ENCODE measurements around the gene BTRC. TPM values are rescaled to one million over a fixed set of nuclear protein-coding genes. Genes with fewer than 3 reads are reported as not detected.

The BTRC gene
- total RNA-seq, 1 donor from 2014 or later: 27.5 TPM

DNA sequence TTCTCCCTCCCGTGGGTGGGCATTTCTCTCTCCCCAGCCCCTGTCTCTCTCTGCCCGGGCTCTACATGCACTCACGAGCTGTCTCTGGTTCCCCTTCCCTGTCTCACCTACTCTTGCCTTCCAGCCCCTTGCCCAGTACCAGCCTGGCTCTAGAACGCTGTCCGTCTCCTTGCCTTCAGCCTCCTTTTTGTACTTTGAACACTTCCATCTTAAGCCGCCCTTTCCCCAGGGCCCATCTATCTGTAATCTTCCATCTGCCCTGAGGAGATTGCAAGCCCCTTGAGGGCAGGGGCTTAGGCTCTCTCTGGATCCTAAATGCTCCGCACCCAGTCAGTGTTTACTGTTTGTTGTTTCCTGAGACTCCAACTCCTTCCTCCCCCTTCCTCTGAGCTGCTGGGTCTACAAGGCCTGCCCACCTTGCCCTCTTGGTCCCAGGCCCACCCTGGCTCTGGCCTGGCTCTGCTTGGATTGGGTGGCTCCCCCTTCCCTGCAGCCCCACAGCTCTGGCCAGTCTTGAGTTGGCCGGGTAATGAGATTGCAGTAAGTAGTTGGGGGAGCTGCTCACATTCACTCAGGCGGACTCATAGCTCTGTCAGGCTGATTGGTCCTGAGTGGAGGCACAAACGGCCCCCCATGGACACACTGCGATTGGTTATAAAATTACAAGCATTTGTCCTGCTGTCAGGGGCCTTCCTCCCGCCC lies 205.8 kb downstream of the BTRC start:
- DNase-seq (ENCODE audit: low spot score): no peak
- H3K4me1 Mint-ChIP-seq (ENCODE audit: unreplicated experiment): no peaks in the 10 kb centered on the region
- H3K27me3 Mint-ChIP-seq (ENCODE audit: unreplicated experiment): peaks cover 8% of the 10 kb centered on the region
- no peak overlapping the region for H3K27ac Mint-ChIP-seq (ENCODE audit: unreplicated experiment)
- H3K36me3 Mint-ChIP-seq (ENCODE audit: low read depth, unreplicated experiment): peaks cover 3% of the 10 kb centered on the region
- TF ChIP-seq, protein P1, sequence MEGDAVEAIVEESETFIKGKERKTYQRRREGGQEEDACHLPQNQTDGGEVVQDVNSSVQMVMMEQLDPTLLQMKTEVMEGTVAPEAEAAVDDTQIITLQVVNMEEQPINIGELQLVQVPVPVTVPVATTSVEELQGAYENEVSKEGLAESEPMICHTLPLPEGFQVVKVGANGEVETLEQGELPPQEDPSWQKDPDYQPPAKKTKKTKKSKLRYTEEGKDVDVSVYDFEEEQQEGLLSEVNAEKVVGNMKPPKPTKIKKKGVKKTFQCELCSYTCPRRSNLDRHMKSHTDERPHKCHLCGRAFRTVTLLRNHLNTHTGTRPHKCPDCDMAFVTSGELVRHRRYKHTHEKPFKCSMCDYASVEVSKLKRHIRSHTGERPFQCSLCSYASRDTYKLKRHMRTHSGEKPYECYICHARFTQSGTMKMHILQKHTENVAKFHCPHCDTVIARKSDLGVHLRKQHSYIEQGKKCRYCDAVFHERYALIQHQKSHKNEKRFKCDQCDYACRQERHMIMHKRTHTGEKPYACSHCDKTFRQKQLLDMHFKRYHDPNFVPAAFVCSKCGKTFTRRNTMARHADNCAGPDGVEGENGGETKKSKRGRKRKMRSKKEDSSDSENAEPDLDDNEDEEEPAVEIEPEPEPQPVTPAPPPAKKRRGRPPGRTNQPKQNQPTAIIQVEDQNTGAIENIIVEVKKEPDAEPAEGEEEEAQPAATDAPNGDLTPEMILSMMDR (IDR thresholded peaks at IDR 0.05; ENCODE audit: unreplicated experiment): no peak
- no peak overlapping the region for H3K4me3 Mint-ChIP-seq (ENCODE audit: unreplicated experiment)
- no peaks in the 10 kb centered on the region for H3K9me3 Mint-ChIP-seq (ENCODE audit: unreplicated experiment)

DNA sequence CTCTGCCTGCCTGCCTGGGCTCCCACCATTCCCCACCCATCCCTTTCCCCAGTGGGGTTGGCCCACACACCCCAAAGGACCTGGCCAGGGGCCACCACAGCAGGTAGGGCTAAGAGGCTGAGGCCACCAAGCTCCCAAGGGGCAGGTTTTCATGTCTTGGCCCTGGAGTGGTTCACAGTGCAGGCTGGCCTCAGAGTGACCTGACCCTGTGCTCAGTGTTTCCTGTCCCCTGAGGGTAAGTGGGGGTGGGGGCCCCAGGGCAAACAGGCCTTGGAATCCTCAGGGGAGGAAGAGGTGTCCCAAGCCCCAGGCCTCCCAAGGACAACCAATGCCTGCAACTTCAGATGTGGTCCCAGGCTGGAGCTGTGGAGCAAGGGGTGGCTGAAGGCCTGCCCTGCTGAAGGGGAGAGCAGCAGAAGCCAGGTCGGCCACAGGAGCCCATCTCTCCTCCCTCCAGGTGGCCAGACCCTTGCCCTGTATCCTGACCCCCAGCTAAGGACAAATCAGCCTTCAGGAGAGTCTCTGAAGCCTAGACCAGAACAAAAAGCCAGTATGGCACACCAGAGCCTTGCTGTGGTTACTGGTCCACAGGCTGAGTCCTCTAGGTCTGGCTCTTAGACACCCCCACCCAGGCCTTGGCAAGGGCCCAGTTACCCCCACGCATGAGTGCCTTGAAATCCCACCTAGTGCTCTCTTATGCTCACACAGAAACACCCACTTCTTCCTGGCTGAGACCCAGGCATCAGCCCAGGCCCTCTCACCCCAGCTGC lies 206.5 kb downstream of the BTRC start:
- H3K9me3 Mint-ChIP-seq (ENCODE audit: unreplicated experiment): no peaks in the 10 kb centered on the region
- no peak overlapping the region for H3K27ac Mint-ChIP-seq (ENCODE audit: unreplicated experiment)
- TF ChIP-seq, protein P1 (IDR thresholded peaks at IDR 0.05; ENCODE audit: unreplicated experiment): no peak
- DNase-seq (ENCODE audit: low spot score): no peak
- no peak overlapping the region for H3K4me3 Mint-ChIP-seq (ENCODE audit: unreplicated experiment)
- H3K36me3 Mint-ChIP-seq (ENCODE audit: low read depth, unreplicated experiment): peaks cover 3% of the 10 kb centered on the region
- H3K27me3 Mint-ChIP-seq (ENCODE audit: unreplicated experiment): peaks cover 8% of the 10 kb centered on the region
- no peaks in the 10 kb centered on the region for H3K4me1 Mint-ChIP-seq (ENCODE audit: unreplicated experiment)

DNA sequence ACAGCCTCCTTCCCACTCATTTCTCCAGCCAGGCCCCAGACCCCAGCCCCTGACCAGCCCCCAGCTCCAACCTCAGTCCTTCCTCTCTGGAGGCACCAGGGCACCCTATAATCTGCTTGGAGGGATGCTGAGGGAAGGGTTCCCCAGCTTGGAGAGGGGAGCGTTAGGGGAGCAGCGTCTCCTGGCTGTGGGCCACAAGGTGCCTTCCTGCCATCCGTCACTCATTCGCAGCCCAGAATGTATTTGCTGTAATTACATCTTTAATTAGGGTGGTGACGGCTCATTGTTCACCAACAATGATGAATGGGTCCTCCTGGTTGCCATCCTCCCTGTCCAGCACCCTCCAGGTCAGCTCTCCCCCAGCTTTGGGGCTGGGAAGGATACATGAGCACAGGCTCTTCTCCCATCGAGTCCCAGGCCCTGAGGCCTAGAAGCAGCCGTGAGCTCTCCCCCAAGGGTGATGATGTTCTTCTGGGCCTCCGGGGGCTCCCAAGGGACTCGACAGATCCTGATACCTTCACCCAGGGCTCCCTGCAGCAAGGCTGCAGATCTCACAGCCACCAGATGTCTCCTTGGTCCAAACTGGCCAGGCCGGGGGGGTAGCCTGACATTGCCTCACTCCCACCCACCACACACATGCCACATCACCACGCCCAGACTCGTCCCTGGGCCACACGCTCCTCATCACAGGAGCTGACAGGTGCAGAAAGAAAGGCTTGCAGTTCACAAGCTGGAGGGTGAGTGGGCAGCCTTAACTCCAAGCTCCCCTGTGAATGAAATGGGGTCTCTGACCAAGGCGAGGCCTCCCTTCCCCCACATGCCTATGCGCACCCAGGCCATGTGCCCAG lies 207.3 kb downstream of the BTRC start:
- Mint-ChIP-seq H3K36me3 (ENCODE audit: low read depth, unreplicated experiment) (peaks cover 3% of the 10 kb centered on the region), H3K27ac (ENCODE audit: unreplicated experiment) (no peak overlapping the region), H3K4me3 (ENCODE audit: unreplicated experiment) (no peak overlapping the region), H3K9me3 (ENCODE audit: unreplicated experiment) (no peaks in the 10 kb centered on the region), H3K27me3 (ENCODE audit: unreplicated experiment) (peaks cover 13% of the 10 kb centered on the region), H3K4me1 (ENCODE audit: unreplicated experiment) (no peaks in the 10 kb centered on the region)
- TF ChIP-seq, protein P1 (IDR thresholded peaks at IDR 0.05; ENCODE audit: unreplicated experiment): no peak
- no peak for DNase-seq (ENCODE audit: low spot score)

DNA sequence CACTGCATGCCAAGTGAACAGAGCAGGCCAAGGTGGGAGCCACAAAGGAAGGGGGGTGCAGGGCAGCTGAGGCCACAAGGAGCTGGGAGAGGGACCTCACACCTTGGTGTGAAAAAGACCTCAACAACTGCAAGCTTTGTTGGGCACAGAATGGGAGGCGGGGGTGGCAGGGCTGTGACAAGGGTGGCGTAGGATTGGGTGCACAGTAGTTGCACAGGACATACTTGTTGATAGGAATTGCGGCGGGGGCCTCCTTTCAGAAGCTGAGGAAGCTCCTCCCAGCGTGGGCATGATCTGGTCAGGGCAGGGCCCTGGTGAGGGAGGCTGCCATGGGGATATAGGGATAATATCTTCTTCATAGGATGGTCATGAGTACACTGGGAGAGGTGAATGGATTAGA lies 208.3 kb downstream of the BTRC start:
- H3K4me1 Mint-ChIP-seq (ENCODE audit: unreplicated experiment): peaks cover 2% of the 10 kb centered on the region
- TF ChIP-seq, protein P1 (IDR thresholded peaks at IDR 0.05; ENCODE audit: unreplicated experiment): no peak
- peaks cover 19% of the 10 kb centered on the region for H3K27me3 Mint-ChIP-seq (ENCODE audit: unreplicated experiment)
- no peak overlapping the region for H3K27ac Mint-ChIP-seq (ENCODE audit: unreplicated experiment)
- H3K36me3 Mint-ChIP-seq (ENCODE audit: low read depth, unreplicated experiment): peaks cover 3% of the 10 kb centered on the region
- no peak for DNase-seq (ENCODE audit: low spot score)
- no peak overlapping the region for H3K4me3 Mint-ChIP-seq (ENCODE audit: unreplicated experiment)
- no peaks in the 10 kb centered on the region for H3K9me3 Mint-ChIP-seq (ENCODE audit: unreplicated experiment)
